CD4-positive, alpha-beta T cell treated with Interleukin-6 at 100 ng/mL for 8 hours (primary cell): ENCODE results near the gene ARL5A.
"Not testable (repeated sequence)": the region's sequence is repeated elsewhere in the genome, so short reads cannot be mapped to it uniquely, and the experiment has no call there.

Source experiments
- DNase-seq: peaks from one replicate; pipeline ENCODE4 v3.0.0-alpha.2; 2020; ENCODE audit warnings: mixed read lengths, low spot score

The ARL5A gene

GRCh38 chr2:151795646-151796240 is 32.5 kb downstream of the ARL5A start:
- no peak for DNase-seq

GRCh38 chr2:151794422-151794821 is 33.8 kb downstream of the ARL5A start:
- DNase-seq, result not testable (repeated sequence)

- DNase-seq, result no peak
Observed at GRCh38 chr2:151793123-151793522, 35.1 kb downstream of the ARL5A start.

- no peak for DNase-seq
Observed at GRCh38 chr2:151792589-151792988, 35.6 kb downstream of the ARL5A start.

- no peak for DNase-seq
Observed at GRCh38 chr2:151791545-151791944, 36.7 kb downstream of the ARL5A start.

GRCh38 chr2:151790689-151791088 is 37.5 kb downstream of the ARL5A start:
- DNase-seq, result no peak

- no peak for DNase-seq
Observed at GRCh38 chr2:151789055-151789834, 39.0 kb downstream of the ARL5A start.

GRCh38 chr2:151786483-151786882 is 41.7 kb downstream of the ARL5A start:
- DNase-seq, result no peak

GRCh38 chr2:151786077-151786476 is 42.1 kb downstream of the ARL5A start:
- no peak for DNase-seq

- no peak for DNase-seq
Observed at GRCh38 chr2:151783133-151783520, 45.1 kb downstream of the ARL5A start.

GRCh38 chr2:151782378-151783132 is 45.7 kb downstream of the ARL5A start:
- no peak for DNase-seq

- no peak for DNase-seq
Observed at GRCh38 chr2:151781642-151782041, 46.6 kb downstream of the ARL5A start.

GRCh38 chr2:151780938-151781337 is 47.3 kb downstream of the ARL5A start:
- DNase-seq, result no peak

- no peak for DNase-seq
Observed at GRCh38 chr2:151777935-151778334, 50.3 kb downstream of the ARL5A start.

- DNase-seq, result no peak
Observed at GRCh38 chr2:151777487-151777886, 50.7 kb downstream of the ARL5A start.

- DNase-seq, result no peak
Observed at GRCh38 chr2:151776367-151776766, 51.9 kb downstream of the ARL5A start.

GRCh38 chr2:151775057-151775740 is 53.0 kb downstream of the ARL5A start:
- no peak for DNase-seq

- no peak for DNase-seq
Observed at GRCh38 chr2:151774506-151774905, 53.7 kb downstream of the ARL5A start.

- DNase-seq, result no peak
Observed at GRCh38 chr2:151771599-151772358, 56.4 kb downstream of the ARL5A start.

- DNase-seq, result no peak
Observed at GRCh38 chr2:151770995-151771394, 57.2 kb downstream of the ARL5A start.

- DNase-seq, result no peak
Observed at GRCh38 chr2:151769606-151770005, 58.6 kb downstream of the ARL5A start.

- no peak for DNase-seq
Observed at GRCh38 chr2:151767536-151767935, 60.7 kb downstream of the ARL5A start.
